ENCODE results near the gene ANKDD1A.

- no peak for TF ChIP-seq EZH2phosphoT487 (IDR thresholded peaks at IDR 0.05; ENCODE audit: low read depth, severe bottlenecking, unreplicated experiment)
- TF ChIP-seq, protein P1, sequence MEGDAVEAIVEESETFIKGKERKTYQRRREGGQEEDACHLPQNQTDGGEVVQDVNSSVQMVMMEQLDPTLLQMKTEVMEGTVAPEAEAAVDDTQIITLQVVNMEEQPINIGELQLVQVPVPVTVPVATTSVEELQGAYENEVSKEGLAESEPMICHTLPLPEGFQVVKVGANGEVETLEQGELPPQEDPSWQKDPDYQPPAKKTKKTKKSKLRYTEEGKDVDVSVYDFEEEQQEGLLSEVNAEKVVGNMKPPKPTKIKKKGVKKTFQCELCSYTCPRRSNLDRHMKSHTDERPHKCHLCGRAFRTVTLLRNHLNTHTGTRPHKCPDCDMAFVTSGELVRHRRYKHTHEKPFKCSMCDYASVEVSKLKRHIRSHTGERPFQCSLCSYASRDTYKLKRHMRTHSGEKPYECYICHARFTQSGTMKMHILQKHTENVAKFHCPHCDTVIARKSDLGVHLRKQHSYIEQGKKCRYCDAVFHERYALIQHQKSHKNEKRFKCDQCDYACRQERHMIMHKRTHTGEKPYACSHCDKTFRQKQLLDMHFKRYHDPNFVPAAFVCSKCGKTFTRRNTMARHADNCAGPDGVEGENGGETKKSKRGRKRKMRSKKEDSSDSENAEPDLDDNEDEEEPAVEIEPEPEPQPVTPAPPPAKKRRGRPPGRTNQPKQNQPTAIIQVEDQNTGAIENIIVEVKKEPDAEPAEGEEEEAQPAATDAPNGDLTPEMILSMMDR (IDR thresholded peaks at IDR 0.05; ENCODE audit: poor library complexity) = no peak
- no peak for TF ChIP-seq EZH2 (IDR thresholded peaks at IDR 0.05; ENCODE audit: borderline replicate concordance)
These were observed 28.6 kb upstream of the ANKDD1A start for GRCh38 chr15:64883100-64883581.

Data from hepatocyte (in vitro differentiated cells).